Hypothalamus (tissue), 51 donors: Measurements from ENCODE around the gene ABHD17A.
"Not testable (repeated sequence)": the region's sequence is repeated elsewhere in the genome, so short reads cannot be mapped to it uniquely, and the experiment has no call there.

Experiments
- DNase-seq, 51 donors: peaks; one replicate each; lab custom pipeline; 2025; lab: John Stamatoyannopoulos, UW

Gene ABHD17A

DNA sequence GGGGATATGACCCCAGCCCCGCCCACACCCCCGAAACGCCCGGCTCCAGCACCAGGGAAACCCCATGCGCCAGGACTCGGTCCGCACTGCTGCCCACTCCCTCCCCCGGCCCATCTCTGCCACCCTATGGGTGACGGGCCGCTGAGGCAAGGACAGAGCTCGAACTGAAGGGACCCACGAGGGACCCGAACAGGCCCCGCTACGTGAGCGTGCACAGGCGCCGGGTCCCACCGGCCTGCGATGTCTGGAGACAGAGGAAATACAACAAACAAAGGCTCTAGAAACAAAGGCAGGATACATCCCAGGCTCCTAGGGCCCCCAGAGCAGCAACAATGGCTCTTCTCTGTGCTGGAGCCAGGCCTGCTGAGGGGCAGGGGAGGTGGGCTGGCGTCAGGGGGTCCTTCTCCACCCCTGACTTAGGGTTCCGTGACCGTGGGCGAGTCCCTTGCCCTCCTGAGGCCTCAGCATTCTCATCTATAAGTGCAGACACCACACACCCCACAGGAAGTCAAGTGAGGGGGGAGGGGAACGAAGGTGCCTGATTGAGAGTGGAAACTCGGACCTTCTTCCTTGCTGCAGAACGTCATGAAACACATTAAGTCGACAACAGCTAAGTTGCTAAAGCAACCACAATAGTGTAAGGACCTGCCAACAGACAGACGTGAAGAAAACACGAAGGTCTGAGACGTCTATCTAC lies 3.1 kb downstream of the ABHD17A start:
- peak in 27 of 51 donors; percentile 17 to 69 (median 50) for DNase-seq

DNA sequence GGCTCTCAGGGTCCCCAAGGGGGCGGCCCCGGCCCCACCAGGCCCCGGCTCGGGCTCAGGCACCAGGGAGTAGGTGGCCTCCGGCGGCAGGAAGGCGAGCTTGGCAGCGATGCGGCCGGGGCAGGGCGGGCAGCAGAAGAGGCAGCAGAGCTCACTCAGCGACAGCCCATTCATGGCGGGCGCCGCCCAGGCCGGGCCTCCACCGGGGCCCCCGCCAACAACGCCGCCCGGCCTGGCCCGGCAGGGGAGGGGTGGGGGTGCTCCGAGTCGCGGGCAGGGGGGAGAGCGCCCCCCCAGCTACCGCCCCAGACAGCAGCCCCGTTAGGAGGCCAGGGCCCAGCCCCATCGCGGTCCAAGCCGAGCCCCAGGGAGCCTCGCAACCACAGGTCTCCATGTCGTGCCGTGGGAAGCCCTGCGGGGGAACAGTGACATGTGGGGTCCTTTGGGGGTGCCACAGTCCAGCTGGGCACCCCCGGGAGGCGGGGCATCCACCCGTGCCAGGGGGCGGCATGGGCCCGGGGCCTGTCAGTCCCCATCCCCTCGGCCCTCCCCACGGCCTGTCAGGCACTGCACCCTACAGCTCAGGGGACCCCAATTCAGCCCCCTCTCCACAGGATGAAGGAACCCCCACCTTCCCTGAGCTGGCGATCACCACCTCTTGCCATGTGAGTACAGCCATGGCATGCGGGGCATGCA lies 3.8 kb downstream of the ABHD17A start:
- DNase-seq = peak in 8 of 51 donors; percentile 27 to 63 (median 50)

DNA sequence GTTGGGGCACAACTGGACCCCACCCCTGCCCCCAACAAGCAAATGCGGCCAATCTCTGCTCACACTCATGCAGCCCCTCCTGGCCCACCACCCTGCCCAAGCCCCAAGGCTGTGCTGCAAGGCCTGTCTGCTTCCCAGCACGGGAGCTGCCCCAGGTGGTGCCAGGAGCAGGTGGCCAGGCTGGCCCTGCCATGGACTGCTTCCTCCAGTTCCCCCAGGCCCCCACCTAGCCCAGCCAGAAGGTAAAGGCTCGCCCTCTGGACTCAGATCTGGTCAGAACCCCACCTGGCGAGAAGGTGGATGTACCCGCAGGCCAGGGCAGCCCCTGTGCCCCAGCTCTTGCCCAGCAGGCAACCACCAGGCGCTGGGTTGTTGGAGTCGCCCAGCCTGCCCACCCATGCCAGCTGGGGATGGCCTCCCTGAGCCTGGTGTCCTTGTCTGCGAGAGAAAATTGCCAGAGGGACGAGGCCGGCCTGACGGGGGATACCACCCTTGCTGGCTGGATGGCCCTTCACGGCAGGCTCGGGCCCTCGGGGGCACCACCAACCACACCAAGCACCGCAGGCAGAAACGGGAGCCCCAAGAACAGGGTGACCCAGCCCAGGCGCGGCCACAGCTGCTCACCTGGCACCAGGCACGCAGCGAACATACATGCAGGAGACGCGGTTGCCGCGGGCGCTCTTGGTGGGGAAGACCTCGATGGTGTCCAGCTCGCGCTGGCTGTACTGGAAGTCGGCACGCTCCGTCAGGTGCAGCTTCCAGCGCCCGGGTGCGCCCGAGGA lies 4.5 kb downstream of the ABHD17A start:
- no peak for DNase-seq

DNA sequence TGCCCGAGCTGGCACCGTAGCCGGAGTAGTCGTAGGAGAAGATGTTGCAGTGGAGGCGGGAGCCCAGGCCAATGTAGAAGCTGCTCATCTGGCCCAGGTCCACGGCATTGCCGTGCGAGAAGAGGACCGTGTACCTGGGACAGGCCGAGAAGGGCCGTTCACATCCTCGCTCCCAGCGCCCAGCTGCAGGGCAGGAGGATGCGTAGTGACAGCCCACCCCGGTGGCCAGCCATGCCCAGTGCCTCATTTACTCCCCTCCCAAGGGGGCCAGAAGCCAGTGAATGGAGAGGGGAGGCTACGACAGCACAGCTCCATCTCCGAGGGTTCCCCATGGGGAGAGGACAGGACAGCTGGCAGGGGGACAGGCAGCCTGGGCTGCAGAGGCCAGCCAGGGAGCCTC lies 5.3 kb downstream of the ABHD17A start:
- DNase-seq = not testable (repeated sequence)

DNA sequence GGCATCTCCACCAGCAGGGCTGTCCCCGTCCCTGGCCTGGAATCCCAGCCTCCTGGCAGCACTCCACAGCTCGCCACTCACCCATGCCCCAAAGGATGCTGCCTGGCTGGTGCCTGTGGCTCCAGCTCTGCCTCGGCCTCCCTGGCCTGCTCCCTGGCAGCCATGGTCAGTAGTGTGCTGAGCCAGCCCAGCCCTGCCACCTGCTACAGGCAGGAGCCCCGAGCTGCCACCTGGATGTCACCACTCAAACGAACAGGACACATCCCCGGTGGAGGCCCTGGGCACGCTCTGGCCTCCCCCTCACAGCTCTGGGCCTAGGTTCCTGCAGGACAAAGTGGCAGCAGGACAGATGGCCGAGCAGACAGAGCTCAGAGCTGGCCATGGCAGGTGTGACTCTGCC lies 6.7 kb downstream of the ABHD17A start:
- not testable (repeated sequence) for DNase-seq

DNA sequence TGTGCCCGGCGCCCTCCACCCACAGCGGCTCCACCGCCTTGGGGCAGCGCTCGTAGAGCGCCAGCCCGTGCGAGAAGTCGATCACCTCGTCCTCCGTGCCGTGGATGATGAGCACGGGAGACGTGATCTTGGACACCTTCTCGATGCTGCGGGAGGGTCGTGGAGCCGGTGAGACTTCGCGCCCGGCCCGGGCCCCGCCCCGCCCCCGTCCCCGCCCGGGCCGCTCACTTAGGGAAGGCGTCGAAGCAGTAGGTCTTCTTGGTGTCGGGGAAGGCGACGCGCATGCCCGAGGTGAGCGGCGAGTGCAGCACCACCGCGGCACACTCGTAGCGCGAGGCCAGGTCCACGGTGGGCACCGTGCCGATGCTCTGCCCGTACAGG lies 8.0 kb downstream of the ABHD17A start:
- not testable (repeated sequence) for DNase-seq

DNA sequence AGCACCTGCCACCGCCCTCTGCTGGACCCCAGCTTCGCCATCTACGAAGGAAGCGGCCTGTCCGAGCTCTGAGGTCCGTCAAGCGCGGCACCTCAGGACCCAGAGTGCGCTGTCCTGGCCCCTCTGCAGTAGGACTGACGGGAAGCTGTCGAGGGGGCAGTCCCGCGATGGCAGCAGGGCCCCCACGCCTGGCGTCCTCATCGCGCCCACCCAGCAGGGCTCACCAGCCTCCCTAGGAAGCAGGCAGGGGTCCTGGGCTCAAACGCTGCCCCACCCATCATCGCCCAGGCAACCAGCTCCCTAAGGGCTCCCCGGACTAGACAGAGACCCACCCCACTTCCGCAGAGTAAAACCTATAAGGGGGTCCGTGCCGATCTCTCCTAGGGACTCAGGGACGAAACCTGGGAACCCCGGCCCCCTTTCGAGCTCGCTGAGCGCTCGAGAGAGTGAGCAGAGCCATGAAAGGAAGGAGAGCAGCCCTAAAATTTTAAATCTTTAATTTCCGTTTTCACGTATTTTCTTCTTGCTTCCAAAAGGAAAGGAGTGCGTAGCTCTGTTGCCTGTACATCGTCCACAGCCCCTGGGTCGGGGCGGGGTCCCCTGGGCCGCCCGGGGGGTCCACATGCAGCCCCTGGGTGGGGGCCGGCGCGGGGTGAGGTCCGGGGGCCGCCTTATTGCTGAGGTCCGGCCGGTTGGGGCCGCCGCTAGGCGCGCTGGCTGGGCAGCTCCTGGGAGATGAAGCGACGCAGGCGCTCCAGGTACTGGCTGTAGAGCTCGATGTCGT lies 8.6 kb downstream of the ABHD17A start:
- not testable (repeated sequence) for DNase-seq

- DNase-seq = peak; percentile 28 to 96 (median 88)
These were observed 9.4 kb downstream of the ABHD17A start for GRCh38 chr19:1875646-1876495.

DNA sequence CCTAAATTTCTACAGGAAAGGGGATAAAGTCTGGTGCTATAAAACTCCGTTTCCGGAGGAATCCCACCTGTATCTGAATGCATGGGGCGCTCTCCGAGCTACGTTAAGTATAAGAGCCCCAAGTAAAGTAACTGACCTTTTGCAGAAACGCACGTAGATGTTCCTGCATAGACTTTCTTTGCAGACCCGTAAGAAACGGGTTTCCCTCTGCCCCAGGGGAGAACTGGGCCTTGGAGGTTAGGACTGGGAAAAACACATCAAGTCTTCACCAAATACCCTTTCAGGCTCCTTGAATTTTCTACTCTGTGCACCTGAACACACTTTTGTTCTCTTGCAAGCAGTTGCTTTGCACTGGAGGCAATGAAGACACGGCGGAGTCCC lies 10.0 kb downstream of the ABHD17A start:
- DNase-seq = not testable (repeated sequence)

DNA sequence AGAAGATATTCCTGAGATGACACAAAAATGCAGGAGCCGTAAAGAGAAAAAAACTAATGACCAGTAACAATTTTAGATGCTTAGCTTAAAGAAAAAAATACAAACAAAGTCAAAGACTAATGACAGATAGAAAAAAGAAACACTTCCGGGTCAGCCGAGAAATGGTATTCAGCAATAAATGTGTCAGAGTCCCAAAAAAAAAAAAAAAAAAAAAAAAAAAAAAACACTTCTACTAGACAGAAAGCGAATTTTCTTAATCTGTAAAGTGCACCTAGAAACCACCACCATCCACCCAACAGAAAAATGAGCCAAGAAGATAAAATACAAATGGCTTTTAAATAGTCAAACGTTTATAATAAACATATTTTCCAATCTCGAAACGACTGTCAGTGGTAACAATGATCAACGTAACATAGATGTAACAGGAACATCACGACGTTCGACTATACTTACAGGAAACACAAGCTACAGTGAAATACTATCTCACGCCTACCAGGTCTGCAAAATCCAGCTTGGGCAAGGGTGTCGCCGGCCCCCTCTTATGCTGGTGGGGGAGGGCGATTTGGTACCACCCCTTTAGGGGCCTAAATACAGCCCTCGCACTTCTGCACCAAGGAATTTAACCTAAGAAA lies 10.6 kb downstream of the ABHD17A start:
- DNase-seq = no peak

GRCh38 chr19:1873524-1874473 lies 11.5 kb downstream of the ABHD17A start:
- peak in 32 of 51 donors; percentile 17 to 81 (median 58) for DNase-seq

DNA sequence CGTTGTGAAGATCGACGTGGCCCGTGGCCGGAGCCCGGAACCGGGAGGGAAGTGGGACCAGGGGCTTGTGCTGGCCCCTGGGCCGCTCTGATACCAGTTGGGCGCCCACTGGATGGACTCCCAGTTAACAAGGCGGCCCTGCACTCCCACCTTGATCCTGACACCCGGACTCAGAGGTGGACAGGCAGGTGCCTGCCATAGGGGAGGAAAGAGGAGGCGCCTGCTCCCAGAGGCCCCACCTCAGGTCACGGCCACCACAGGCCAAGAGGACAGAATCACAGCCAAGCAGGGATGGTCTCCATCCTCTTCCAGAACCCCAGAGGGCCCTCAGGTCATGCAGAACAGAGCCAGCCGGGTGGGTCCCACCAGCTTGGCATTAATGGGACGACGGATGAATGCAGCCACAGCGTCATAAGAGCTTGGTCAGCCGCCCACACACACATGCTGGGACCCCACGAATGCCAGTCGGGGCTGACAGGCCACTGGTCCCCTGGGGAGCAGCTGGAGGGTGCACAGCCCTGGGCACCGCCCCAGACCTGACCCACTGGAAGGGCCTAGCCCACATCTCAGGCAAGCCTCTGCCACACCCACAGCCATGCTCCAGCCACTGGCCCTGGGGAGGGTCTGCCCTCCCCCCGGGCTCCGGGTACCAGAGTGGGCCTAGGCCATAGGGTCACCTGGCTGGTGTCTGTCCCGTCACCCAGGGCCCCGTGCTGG lies 12.3 kb downstream of the ABHD17A start:
- no peak for DNase-seq

DNA sequence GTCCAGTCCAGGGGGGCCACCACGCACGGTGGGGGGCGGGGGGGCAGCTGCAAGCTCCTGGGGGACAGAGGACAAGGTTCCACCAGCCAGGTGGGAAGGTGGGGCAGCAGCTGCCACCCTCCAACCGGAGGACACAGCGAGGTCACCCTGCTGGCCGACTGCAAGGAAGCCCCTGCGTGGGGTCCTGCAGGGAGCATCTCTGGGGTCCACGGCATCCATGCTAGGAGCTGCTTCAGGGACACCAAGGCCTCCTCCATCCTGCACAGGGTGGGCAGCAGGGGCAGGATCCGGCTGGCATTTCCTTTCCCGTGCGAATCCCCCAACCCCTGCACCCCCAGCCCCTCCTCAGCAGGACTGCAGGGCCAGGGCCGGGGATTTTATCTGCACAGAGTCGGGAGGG lies 13.7 kb downstream of the ABHD17A start:
- no peak for DNase-seq

DNA sequence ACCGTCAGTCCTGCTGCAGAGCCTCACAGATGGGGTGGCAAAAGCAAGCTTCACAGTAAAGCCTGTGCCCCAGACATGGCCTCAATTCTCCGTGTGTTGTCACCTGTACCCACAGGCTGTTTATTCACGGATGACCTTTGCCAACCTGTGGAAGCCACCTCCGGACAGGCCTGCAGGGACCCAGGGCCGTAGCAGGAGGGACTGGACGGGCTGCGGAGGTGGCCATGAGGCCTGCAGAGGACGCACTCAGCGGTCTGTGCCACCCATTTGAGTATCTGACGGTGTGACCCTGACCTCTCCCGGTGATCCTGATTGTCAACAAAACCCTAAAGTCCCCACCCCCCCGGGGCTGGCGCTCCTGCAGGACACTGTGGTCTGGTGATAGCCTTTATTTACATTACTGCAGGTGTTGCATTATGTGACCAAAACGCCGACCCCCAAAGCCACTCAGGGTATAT lies 14.1 kb downstream of the ABHD17A start:
- no peak for DNase-seq

GRCh38 chr19:1868971-1869370 lies 16.3 kb downstream of the ABHD17A start:
- DNase-seq = no peak

DNA sequence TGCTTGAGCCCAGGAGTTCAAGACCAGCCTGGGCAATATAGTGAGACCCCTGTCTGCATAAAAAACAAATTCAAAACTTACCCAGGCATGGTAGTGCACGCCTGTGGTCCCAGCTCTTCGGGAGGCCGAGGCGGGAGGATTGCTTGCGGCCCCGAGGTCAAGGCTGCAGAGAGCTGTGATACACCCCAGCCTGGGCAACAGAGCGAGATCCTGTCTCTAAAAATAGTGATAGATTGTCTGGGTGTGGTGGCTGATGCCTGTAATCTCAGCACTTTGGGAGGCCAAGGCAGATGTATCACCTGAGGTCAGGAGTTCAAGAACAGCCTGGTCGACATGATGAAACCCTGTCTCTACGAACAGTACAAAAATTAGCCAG lies 18.0 kb downstream of the ABHD17A start:
- DNase-seq = no peak

- DNase-seq = no peak
These were observed 18.5 kb downstream of the ABHD17A start for GRCh38 chr19:1866693-1867348.
